ENCODE results near the gene SAMD4B. TPM values are rescaled to one million over a fixed set of nuclear protein-coding genes. Genes with fewer than 3 reads are reported as not detected.

Gene SAMD4B
- total RNA-seq, 1 experiment from 2014 or later = 80.4 TPM

- DNase-seq (no peak), ATAC-seq (no peak)
- no peaks in the 10 kb centered on the region for H3K9me2 ChIP-seq (replicated peaks; ENCODE audit: low read length)
- no peaks in the 10 kb centered on the region for H4K20me1 ChIP-seq (ENCODE audit: low read length)
- H2AFZ ChIP-seq (ENCODE audit: low read length) = no peak overlapping the region
- H3K36me3 ChIP-seq (ENCODE audit: low read depth, low read length) = no peaks in the 10 kb centered on the region
- intact Hi-C loops (cut with micrococcal nuclease) = no loop called here
- TF ChIP-seq, protein P1, sequence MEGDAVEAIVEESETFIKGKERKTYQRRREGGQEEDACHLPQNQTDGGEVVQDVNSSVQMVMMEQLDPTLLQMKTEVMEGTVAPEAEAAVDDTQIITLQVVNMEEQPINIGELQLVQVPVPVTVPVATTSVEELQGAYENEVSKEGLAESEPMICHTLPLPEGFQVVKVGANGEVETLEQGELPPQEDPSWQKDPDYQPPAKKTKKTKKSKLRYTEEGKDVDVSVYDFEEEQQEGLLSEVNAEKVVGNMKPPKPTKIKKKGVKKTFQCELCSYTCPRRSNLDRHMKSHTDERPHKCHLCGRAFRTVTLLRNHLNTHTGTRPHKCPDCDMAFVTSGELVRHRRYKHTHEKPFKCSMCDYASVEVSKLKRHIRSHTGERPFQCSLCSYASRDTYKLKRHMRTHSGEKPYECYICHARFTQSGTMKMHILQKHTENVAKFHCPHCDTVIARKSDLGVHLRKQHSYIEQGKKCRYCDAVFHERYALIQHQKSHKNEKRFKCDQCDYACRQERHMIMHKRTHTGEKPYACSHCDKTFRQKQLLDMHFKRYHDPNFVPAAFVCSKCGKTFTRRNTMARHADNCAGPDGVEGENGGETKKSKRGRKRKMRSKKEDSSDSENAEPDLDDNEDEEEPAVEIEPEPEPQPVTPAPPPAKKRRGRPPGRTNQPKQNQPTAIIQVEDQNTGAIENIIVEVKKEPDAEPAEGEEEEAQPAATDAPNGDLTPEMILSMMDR (conservative IDR thresholded peaks at IDR 0.05; ENCODE audit: low read depth, low read length) = no peak
- TF ChIP-seq EZH2phosphoT487 (IDR thresholded peaks at IDR 0.05; ENCODE audit: borderline replicate concordance, low read length) = no peak
- no peak for TF ChIP-seq EZH2 (IDR thresholded peaks at IDR 0.05; ENCODE audit: low read length, unreplicated experiment)
- no peak overlapping the region for H3K9ac ChIP-seq (ENCODE audit: low read length)
- H3K27me3 ChIP-seq (ENCODE audit: low read length) = no peaks in the 10 kb centered on the region
- no peak overlapping the region for H3K27ac ChIP-seq (ENCODE audit: low read length)
- H3K4me1 ChIP-seq (ENCODE audit: insufficient read depth, low read length) = no peaks in the 10 kb centered on the region
- H3K4me2 ChIP-seq (ENCODE audit: low read length) = no peak overlapping the region
- no peak overlapping the region for H3K4me3 ChIP-seq (ENCODE audit: low read length)
- no peaks in the 10 kb centered on the region for H3K9me3 ChIP-seq (ENCODE audit: low read length)
- POLR2A ChIA-PET (ENCODE audit: unreplicated experiment) = no interaction called here
- BruUV-seq (replicated peaks) = no TSS peak
- no peaks in the 10 kb centered on the region for H3F3A ChIP-seq (ENCODE audit: low read length, unreplicated experiment)
- no peaks in the 10 kb centered on the region for H3K79me2 ChIP-seq (ENCODE audit: low read length)
- CTCF ChIA-PET = no interaction called here
Observed at GRCh38 chr19:39297931-39298634, 44.1 kb upstream of the SAMD4B start.

- TF ChIP-seq EZH2 (IDR thresholded peaks at IDR 0.05; ENCODE audit: low read length, unreplicated experiment) (no peak), EZH2phosphoT487 (IDR thresholded peaks at IDR 0.05; ENCODE audit: borderline replicate concordance, low read length) (no peak)
- TF ChIP-seq, protein P1 (conservative IDR thresholded peaks at IDR 0.05; ENCODE audit: low read depth, low read length) = no peak
- BruUV-seq (replicated peaks) = no TSS peak
- POLR2A ChIA-PET (ENCODE audit: unreplicated experiment) = no interaction called here
- H3K4me1 ChIP-seq (ENCODE audit: insufficient read depth, low read length) = no peaks in the 10 kb centered on the region
- no peaks in the 10 kb centered on the region for H3K79me2 ChIP-seq (ENCODE audit: low read length)
- H3K27ac ChIP-seq (ENCODE audit: low read length) = no peak overlapping the region
- DNase-seq = no peak
- CTCF ChIA-PET = no interaction called here
- H3K9me2 ChIP-seq (replicated peaks; ENCODE audit: low read length) = no peaks in the 10 kb centered on the region
- no peaks in the 10 kb centered on the region for H3K27me3 ChIP-seq (ENCODE audit: low read length)
- H3K9me3 ChIP-seq (ENCODE audit: low read length) = no peaks in the 10 kb centered on the region
- H4K20me1 ChIP-seq (ENCODE audit: low read length) = no peaks in the 10 kb centered on the region
- H3F3A ChIP-seq (ENCODE audit: low read length, unreplicated experiment) = no peaks in the 10 kb centered on the region
- no peak for ATAC-seq
- no peak overlapping the region for H3K4me2 ChIP-seq (ENCODE audit: low read length)
- intact Hi-C loops (cut with micrococcal nuclease) = no loop called here
- no peaks in the 10 kb centered on the region for H3K36me3 ChIP-seq (ENCODE audit: low read depth, low read length)
- H3K9ac ChIP-seq (ENCODE audit: low read length) = no peak overlapping the region
- H3K4me3 ChIP-seq (ENCODE audit: low read length) = no peak overlapping the region
- H2AFZ ChIP-seq (ENCODE audit: low read length) = no peak overlapping the region
Observed at GRCh38 chr19:39299404-39299803, 42.8 kb upstream of the SAMD4B start.

DNA sequence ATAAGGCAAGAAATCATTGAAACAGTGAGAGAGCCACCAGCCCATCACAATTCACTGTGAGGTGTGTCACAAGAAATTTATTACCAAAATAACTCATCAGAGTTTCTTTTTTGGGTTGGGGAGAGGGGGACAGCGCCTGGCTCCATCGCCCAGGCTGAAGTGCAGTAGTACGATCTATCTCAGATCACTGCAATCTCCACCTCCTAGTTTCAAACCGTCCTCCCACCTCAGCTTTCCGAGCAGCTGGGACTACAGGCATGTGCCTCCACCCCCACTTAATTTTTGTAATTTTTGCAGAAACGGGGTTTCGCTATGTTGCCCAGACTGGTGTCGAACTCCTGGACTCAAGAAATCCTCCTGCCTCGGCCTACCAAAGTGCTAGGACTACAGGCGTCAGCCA, 42.4 kb upstream of the SAMD4B start:
- ChIA-PET POLR2A (ENCODE audit: unreplicated experiment) (no interaction called here), CTCF (no interaction called here)
- Histone ChIP-seq H3K9me3 (ENCODE audit: low read length) (no peaks in the 10 kb centered on the region), H3K36me3 (ENCODE audit: low read depth, low read length) (no peaks in the 10 kb centered on the region), H3K4me3 (ENCODE audit: low read length) (no peak overlapping the region), H3K4me1 (ENCODE audit: insufficient read depth, low read length) (no peaks in the 10 kb centered on the region), H3K79me2 (ENCODE audit: low read length) (no peaks in the 10 kb centered on the region), H3F3A (ENCODE audit: low read length, unreplicated experiment) (no peaks in the 10 kb centered on the region), H2AFZ (ENCODE audit: low read length) (no peak overlapping the region), H3K4me2 (ENCODE audit: low read length) (no peak overlapping the region), H4K20me1 (ENCODE audit: low read length) (no peaks in the 10 kb centered on the region), H3K27ac (ENCODE audit: low read length) (no peak overlapping the region), H3K9me2 (replicated peaks; ENCODE audit: low read length) (no peaks in the 10 kb centered on the region), H3K27me3 (ENCODE audit: low read length) (no peaks in the 10 kb centered on the region), H3K9ac (ENCODE audit: low read length) (no peak overlapping the region)
- DNase-seq (no peak), ATAC-seq (no peak)
- TF ChIP-seq, protein P1 (conservative IDR thresholded peaks at IDR 0.05; ENCODE audit: low read depth, low read length) = no peak
- no peak for TF ChIP-seq EZH2phosphoT487 (IDR thresholded peaks at IDR 0.05; ENCODE audit: borderline replicate concordance, low read length)
- intact Hi-C loops (cut with micrococcal nuclease) = no loop called here
- no TSS peak for BruUV-seq (replicated peaks)

Measured in PC-3 (cell line).